AG04449 (cell line): ENCODE data around the gene HMCN2.

Source experiments
- CTCF ChIA-PET: fragments of 350-600 bp; formaldehyde crosslinking; extraction: SDS; loops from one replicate; lab custom pipeline; 2021; ENCODE audit warnings: antibody characterized with exemption; lab: Yijun Ruan, JAX
- POLR2A ChIA-PET: fragments of 400-600, 350-600 bp; formaldehyde crosslinking; extraction: SDS; loops from one replicate; lab custom pipeline; 2020; ENCODE audit warnings: antibody characterized with exemption, inconsistent platforms; lab: Yijun Ruan, JAX
- DNase-seq: peaks from one replicate; pipeline ENCODE4 v3.0.0-alpha.2; 2010; ENCODE audit warnings: low read depth, low spot score
- H3K4me3 ChIP-seq: 2 replicates; pipeline ENCODE4 v1.5.1; 2011; ENCODE audit warnings: low read depth, mild to moderate bottlenecking, control low read depth, low read length
- CTCF ChIP-seq: IDR thresholded peaks from one replicate; pipeline ENCODE4 v1.5.1; 2011; ENCODE audit warnings: mild to moderate bottlenecking, moderate library complexity, low read length, control low read depth, inconsistent platforms; ENCODE audit not compliant: insufficient read depth; ENCODE audit errors: missing control alignments

HMCN2 gene

GRCh38 chr9:130373679-130374325 is 108.2 kb downstream of the HMCN2 start:
- no peak overlapping the region for H3K4me3 ChIP-seq
- no peak for TF ChIP-seq CTCF
- POLR2A ChIA-PET: no interaction called here
- CTCF ChIA-PET: no interaction called here
- no peak for DNase-seq

GRCh38 chr9:130377612-130378011 is 112.1 kb downstream of the HMCN2 start:
- POLR2A ChIA-PET: no interaction called here
- CTCF ChIA-PET: interaction anchor here (1.1 kb wide), 1 partner anchor 83 kb away, joined by 3 read pairs; no protein-coding TSS in a partner anchor
- no peak overlapping the region for H3K4me3 ChIP-seq
- DNase-seq: no peak
- TF ChIP-seq CTCF: no peak

- no peak for TF ChIP-seq CTCF
- ChIA-PET CTCF (interaction anchor here (0.8 kb wide), 1 partner anchor 14 kb away, joined by 3 read pairs; no protein-coding TSS in a partner anchor), POLR2A (no interaction called here)
- no peak overlapping the region for H3K4me3 ChIP-seq
- no peak for DNase-seq
Observed at GRCh38 chr9:130378875-130379648, 113.5 kb downstream of the HMCN2 start.

GRCh38 chr9:130379649-130379970 is 114.0 kb downstream of the HMCN2 start:
- no peak for TF ChIP-seq CTCF
- DNase-seq: no peak
- ChIA-PET CTCF (no interaction called here), POLR2A (no interaction called here)
- H3K4me3 ChIP-seq: no peak overlapping the region

GRCh38 chr9:130380920-130381469 is 115.4 kb downstream of the HMCN2 start:
- no peak for DNase-seq
- ChIA-PET CTCF (no interaction called here), POLR2A (interaction anchor here (0.6 kb wide), 1 partner anchor 42 kb away, joined by 3 read pairs; no protein-coding TSS in a partner anchor)
- H3K4me3 ChIP-seq: no peak overlapping the region
- no peak for TF ChIP-seq CTCF

- CTCF ChIA-PET: no interaction called here
- DNase-seq: no peak
- no peak overlapping the region for H3K4me3 ChIP-seq
- POLR2A ChIA-PET: interaction anchor here (0.6 kb wide), 1 partner anchor 42 kb away, joined by 3 read pairs; no protein-coding TSS in a partner anchor
- no peak for TF ChIP-seq CTCF
Observed at GRCh38 chr9:130381660-130382059, 116.1 kb downstream of the HMCN2 start.
